ENCODE measurements around the gene CAMSAP2.
A peak's percentile ranks its signal among the peaks of the same experiment; 100 is the strongest.

The CAMSAP2 gene

GRCh38 chr1:200714504-200715187 is 24.0 kb upstream of the CAMSAP2 start:
- ChIA-PET POLR2A (interaction anchor here (0.8 kb wide), 1 partner anchor 45 kb away, joined by 3 read pairs; the partner anchor contains the start of gene DDX59), CTCF (interaction anchor here (0.6 to 0.9 kb wide), 2 partner anchors 18 to 76 kb away, joined by 4 to 6 read pairs; no protein-coding TSS in a partner anchor)
- Histone ChIP-seq H3K27ac (ENCODE audit: extremely low read depth, low read depth, low read length) (no peak overlapping the region), H3K4me3 (ENCODE audit: low read depth, low read length) (no peak overlapping the region), H3K36me3 (ENCODE audit: control insufficient read depth in 2 of 2, insufficient read depth in 1 of 2, low read length in 2 of 2) (no peaks in the 10 kb centered on the region), H3K4me1 (ENCODE audit: control insufficient read depth, insufficient read depth, low read length) (no peaks in the 10 kb centered on the region), H3K9me3 (ENCODE audit: control insufficient read depth, insufficient read depth, low read depth, low read length) (no peaks in the 10 kb centered on the region)
- TF ChIP-seq ZNF549 (tag by site-specific recombination; IDR thresholded peaks at IDR 0.05) (peak; percentile 98), ZNF610 (tag by site-specific recombination; IDR thresholded peaks at IDR 0.05; ENCODE audit: borderline replicate concordance) (no peak)

- Histone ChIP-seq H3K4me3 (ENCODE audit: low read depth, low read length) (no peak overlapping the region), H3K27ac (ENCODE audit: extremely low read depth, low read depth, low read length) (no peak overlapping the region), H3K9me3 (ENCODE audit: control insufficient read depth, insufficient read depth, low read depth, low read length) (no peaks in the 10 kb centered on the region), H3K4me1 (ENCODE audit: control insufficient read depth, insufficient read depth, low read length) (no peaks in the 10 kb centered on the region), H3K36me3 (ENCODE audit: control insufficient read depth in 2 of 2, insufficient read depth in 1 of 2, low read length in 2 of 2) (no peaks in the 10 kb centered on the region)
- ChIA-PET CTCF (no interaction called here), POLR2A (no interaction called here)
- TF ChIP-seq ZNF184 (tag by site-specific recombination; IDR thresholded peaks at IDR 0.05) (no peak), ZNF19 (tag by site-specific recombination; IDR thresholded peaks at IDR 0.05; ENCODE audit: low read depth) (no peak), ZNF658 (tag by site-specific recombination; IDR thresholded peaks at IDR 0.05) (no peak), ZNF639 (tag by site-specific recombination; IDR thresholded peaks at IDR 0.05) (no peak), ZNF433 (tag by site-specific recombination; IDR thresholded peaks at IDR 0.05; ENCODE audit: low read depth) (no peak), ZFHX2 (tag by site-specific recombination; conservative IDR thresholded peaks at IDR 0.05) (no peak), SP3 (tag by site-specific recombination; IDR thresholded peaks at IDR 0.05) (no peak), ZNF169 (tag by site-specific recombination; IDR thresholded peaks at IDR 0.05) (no peak), ZNF514 (tag by site-specific recombination; IDR thresholded peaks at IDR 0.05) (no peak), ZFP69B (tag by site-specific recombination; IDR thresholded peaks at IDR 0.05) (no peak), ZNF561 (tag by site-specific recombination; IDR thresholded peaks at IDR 0.05; ENCODE audit: borderline replicate concordance) (no peak)
- TF ChIP-seq, protein P1, sequence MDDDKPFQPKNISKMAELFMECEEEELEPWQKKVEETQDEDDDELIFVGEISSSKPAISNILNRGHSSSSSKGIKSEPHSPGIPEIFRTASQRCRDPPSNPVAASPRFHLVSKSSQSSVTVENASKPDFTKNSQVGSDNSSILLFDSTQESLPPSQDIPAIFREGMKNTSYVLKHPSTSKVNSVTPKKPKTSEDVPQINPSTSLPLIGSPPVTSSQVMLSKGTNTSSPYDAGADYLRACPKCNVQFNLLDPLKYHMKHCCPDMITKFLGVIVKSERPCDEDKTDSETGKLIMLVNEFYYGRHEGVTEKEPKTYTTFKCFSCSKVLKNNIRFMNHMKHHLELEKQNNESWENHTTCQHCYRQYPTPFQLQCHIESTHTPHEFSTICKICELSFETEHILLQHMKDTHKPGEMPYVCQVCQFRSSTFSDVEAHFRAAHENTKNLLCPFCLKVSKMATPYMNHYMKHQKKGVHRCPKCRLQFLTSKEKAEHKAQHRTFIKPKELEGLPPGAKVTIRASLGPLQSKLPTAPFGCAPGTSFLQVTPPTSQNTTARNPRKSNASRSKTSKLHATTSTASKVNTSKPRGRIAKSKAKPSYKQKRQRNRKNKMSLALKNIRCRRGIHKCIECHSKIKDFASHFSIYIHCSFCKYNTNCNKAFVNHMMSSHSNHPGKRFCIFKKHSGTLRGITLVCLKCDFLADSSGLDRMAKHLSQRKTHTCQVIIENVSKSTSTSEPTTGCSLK (tag by site-specific recombination; IDR thresholded peaks at IDR 0.05), result no peak
Observed at GRCh38 chr1:200720199-200720598, 18.5 kb upstream of the CAMSAP2 start.

GRCh38 chr1:200724064-200724463 is 14.6 kb upstream of the CAMSAP2 start:
- POLR2A ChIA-PET, result interaction anchor here (0.7 kb wide), 1 partner anchor 1541 kb away, joined by 3 read pairs; no protein-coding TSS in a partner anchor
- no peaks in the 10 kb centered on the region for H3K4me1 ChIP-seq (ENCODE audit: control insufficient read depth, insufficient read depth, low read length)
- H3K4me3 ChIP-seq (ENCODE audit: low read depth, low read length), result no peak overlapping the region
- H3K27ac ChIP-seq (ENCODE audit: extremely low read depth, low read depth, low read length), result no peak overlapping the region
- no peaks in the 10 kb centered on the region for H3K9me3 ChIP-seq (ENCODE audit: control insufficient read depth, insufficient read depth, low read depth, low read length)
- H3K36me3 ChIP-seq (ENCODE audit: control insufficient read depth in 2 of 2, insufficient read depth in 1 of 2, low read length in 2 of 2), result no peaks in the 10 kb centered on the region
- CTCF ChIA-PET, result interaction anchor here (1.2 kb wide), 1 partner anchor 13 kb away, joined by 4 read pairs; no protein-coding TSS in a partner anchor
- TF ChIP-seq ZSCAN16 (tag by site-specific recombination; IDR thresholded peaks at IDR 0.05) (no peak), REST (tag by site-specific recombination; IDR thresholded peaks at IDR 0.05) (no peak), OSR2 (tag by site-specific recombination; IDR thresholded peaks at IDR 0.05) (no peak), ZNF529 (tag by site-specific recombination; IDR thresholded peaks at IDR 0.05; ENCODE audit: insufficient replicate concordance) (no peak), KLF8 (tag by site-specific recombination; IDR thresholded peaks at IDR 0.05) (no peak), ZFP41 (tag by site-specific recombination; IDR thresholded peaks at IDR 0.05; ENCODE audit: borderline replicate concordance) (no peak)
- TF ChIP-seq, protein P2, sequence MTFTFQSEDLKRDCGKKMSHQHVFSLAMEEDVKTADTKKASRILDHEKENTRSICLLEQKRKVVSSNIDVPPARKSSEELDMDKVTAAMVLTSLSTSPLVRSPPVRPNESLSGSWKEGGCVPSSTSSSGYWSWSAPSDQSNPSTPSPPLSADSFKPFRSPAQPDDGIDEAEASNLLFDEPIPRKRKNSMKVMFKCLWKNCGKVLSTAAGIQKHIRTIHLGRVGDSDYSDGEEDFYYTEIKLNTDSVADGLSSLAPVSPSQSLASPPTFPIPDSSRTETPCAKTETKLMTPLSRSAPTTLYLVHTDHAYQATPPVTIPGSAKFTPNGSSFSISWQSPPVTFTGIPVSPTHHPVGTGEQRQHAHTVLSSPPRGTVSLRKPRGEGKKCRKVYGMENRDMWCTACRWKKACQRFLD (tag by site-specific recombination; IDR thresholded peaks at IDR 0.05), result no peak
- TF ChIP-seq, protein P3, sequence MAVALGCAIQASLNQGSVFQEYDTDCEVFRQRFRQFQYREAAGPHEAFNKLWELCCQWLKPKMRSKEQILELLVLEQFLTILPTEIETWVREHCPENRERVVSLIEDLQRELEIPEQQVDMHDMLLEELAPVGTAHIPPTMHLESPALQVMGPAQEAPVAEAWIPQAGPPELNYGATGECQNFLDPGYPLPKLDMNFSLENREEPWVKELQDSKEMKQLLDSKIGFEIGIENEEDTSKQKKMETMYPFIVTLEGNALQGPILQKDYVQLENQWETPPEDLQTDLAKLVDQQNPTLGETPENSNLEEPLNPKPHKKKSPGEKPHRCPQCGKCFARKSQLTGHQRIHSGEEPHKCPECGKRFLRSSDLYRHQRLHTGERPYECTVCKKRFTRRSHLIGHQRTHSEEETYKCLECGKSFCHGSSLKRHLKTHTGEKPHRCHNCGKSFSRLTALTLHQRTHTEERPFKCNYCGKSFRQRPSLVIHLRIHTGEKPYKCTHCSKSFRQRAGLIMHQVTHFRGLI (tag by site-specific recombination; IDR thresholded peaks at IDR 0.05), result no peak
